Stomach (tissue), 4 donors: Measurements from ENCODE around the gene TK2.

ENCODE experiments used
- POLR2A ChIP-seq, 4 donors: fragments of 450-650 bp; IDR thresholded peaks; one replicate each; pipeline ENCODE4 v1.6.1; 2016; ENCODE audit warnings: antibody characterized with exemption in 4 of 4, control low read depth in 2 of 4, mild to moderate bottlenecking in 1 of 4, moderate library complexity in 1 of 4
- TF ChIP-seq, protein P1 (sequence below), 7 experiments: fragments of 450-650 bp in 4 of 7; fragments of 200-600 bp in 3 of 7; sonication (generic) in 3 of 7; IDR thresholded peaks; one replicate each; pipeline ENCODE4 v1.5.1; 2016 to 2019; ENCODE audit warnings: antibody characterized with exemption in 7 of 7, control low read depth in 2 of 7, mild to moderate bottlenecking in 1 of 7

DNA sequence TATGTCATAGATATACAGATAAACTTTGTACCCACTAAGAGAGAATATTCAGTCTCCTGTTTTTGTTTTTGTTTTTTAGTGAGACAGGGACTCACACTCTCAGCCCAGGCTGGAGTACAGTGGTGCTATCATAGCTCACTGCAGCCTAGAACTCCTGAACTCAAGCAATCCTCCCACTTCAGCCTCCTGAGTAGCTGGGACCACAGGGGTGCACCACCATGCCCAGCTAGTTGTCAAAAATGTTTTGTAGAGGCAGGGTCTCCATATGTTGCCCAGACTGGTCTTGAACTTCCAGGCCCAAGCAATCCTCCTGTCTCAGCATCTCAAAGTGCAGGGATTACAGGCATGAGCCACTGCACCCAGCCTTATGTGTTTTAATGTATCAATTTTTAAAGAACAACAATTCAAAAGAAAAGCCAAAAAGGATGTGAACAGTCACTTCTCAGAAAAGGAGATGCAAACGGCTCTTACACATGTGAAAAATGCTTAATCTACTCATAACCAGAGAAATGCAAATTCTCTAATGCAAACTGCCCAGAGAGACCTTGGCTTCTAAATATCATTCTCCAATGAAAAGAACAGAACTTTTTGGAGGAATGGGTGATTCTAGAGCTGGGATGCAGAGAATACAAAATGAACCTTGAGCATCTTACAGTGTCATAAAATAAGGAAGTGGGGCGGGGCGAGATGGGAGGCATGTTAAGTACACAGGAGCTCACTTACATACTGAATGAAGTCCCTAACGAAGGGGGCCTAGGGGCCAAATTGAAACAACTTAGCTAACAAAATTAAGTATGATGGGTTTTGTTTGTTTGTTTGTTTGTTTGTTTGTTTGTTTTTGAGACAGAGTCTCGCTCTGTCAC is 47.3 kb upstream of the TK2 start:
- TF ChIP-seq POLR2A (IDR thresholded peaks at IDR 0.05), result no peak
- TF ChIP-seq, protein P1, sequence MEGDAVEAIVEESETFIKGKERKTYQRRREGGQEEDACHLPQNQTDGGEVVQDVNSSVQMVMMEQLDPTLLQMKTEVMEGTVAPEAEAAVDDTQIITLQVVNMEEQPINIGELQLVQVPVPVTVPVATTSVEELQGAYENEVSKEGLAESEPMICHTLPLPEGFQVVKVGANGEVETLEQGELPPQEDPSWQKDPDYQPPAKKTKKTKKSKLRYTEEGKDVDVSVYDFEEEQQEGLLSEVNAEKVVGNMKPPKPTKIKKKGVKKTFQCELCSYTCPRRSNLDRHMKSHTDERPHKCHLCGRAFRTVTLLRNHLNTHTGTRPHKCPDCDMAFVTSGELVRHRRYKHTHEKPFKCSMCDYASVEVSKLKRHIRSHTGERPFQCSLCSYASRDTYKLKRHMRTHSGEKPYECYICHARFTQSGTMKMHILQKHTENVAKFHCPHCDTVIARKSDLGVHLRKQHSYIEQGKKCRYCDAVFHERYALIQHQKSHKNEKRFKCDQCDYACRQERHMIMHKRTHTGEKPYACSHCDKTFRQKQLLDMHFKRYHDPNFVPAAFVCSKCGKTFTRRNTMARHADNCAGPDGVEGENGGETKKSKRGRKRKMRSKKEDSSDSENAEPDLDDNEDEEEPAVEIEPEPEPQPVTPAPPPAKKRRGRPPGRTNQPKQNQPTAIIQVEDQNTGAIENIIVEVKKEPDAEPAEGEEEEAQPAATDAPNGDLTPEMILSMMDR (IDR thresholded peaks at IDR 0.05), result no peak
